ENCODE data around the gene REV3L. TPM values are rescaled to one million over a fixed set of nuclear protein-coding genes. Genes with fewer than 3 reads are reported as not detected.

The REV3L gene
- total and polyA plus RNA-seq, 2 of the 13 experiments (the other 11 are each of a cell fraction or from before 2014, with no cell fraction given), result 12.8 to 31.3 TPM

DNA sequence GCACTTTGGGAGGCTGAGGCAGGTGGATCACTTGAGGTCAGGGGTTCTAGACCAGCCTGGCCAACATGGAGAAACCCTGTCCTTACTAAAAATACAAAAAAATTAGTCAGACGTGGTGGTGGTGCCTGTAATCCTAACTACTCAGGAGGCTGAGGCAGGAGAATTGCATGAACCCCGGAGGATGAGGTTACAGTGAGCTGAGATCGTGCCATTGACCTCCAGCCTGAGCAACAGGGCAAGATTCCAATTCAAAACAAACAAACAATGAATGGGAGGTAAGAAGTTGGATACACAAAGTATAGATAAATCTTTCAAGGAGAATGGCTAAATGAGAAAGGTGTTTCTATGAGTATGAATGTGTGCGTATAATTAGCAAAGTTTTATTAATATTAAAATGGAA lies 75.3 kb downstream of the REV3L start (continued):
- TF ChIP-seq, protein P1, sequence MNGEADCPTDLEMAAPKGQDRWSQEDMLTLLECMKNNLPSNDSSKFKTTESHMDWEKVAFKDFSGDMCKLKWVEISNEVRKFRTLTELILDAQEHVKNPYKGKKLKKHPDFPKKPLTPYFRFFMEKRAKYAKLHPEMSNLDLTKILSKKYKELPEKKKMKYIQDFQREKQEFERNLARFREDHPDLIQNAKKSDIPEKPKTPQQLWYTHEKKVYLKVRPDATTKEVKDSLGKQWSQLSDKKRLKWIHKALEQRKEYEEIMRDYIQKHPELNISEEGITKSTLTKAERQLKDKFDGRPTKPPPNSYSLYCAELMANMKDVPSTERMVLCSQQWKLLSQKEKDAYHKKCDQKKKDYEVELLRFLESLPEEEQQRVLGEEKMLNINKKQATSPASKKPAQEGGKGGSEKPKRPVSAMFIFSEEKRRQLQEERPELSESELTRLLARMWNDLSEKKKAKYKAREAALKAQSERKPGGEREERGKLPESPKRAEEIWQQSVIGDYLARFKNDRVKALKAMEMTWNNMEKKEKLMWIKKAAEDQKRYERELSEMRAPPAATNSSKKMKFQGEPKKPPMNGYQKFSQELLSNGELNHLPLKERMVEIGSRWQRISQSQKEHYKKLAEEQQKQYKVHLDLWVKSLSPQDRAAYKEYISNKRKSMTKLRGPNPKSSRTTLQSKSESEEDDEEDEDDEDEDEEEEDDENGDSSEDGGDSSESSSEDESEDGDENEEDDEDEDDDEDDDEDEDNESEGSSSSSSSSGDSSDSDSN (CRISPR knock-in tag; IDR thresholded peaks at IDR 0.05), result no peak
- TF ChIP-seq GATAD2A (CRISPR knock-in tag; IDR thresholded peaks at IDR 0.05) (peak; percentile 44; the same call in 1 of the 2 replicates), ZNF670 (CRISPR knock-in tag; IDR thresholded peaks at IDR 0.05; ENCODE audit: borderline replicate concordance) (no peak), CEBPG (CRISPR knock-in tag; IDR thresholded peaks at IDR 0.05) (no peak), ZSCAN21 (CRISPR knock-in tag; IDR thresholded peaks at IDR 0.05; ENCODE audit: borderline replicate concordance) (no peak), EP300 (IDR thresholded peaks at IDR 0.05; ENCODE audit: low read depth in 2 of 2, low read length in 2 of 2) (no peak), EP300 (CRISPR knock-in tag; IDR thresholded peaks at IDR 0.05; ENCODE audit: borderline replicate concordance) (no peak), FOXP1 (IDR thresholded peaks at IDR 0.05) (no peak), FOXP1 (CRISPR knock-in tag; IDR thresholded peaks at IDR 0.05) (peak; percentile 23; the same call in 1 of the 2 replicates), ZNF430 (CRISPR knock-in tag; IDR thresholded peaks at IDR 0.05) (no peak), NCOA2 (CRISPR knock-in tag; IDR thresholded peaks at IDR 0.05) (0 out of 2 replicates have a peak, but pooled peaks have one; percentile 36), TBL1XR1 (IDR thresholded peaks at IDR 0.05; ENCODE audit: borderline replicate concordance, low read length, partially characterized antibody) (no peak), POGZ (CRISPR knock-in tag; IDR thresholded peaks at IDR 0.05) (peak; percentile 58), SALL1 (CRISPR knock-in tag; IDR thresholded peaks at IDR 0.05) (0 out of 2 replicates have a peak, but pooled peaks have one; percentile 20), ZMYM4 (CRISPR knock-in tag; IDR thresholded peaks at IDR 0.05) (peak; percentile 72; the same call in 1 of the 2 replicates), ZNF598 (CRISPR knock-in tag; IDR thresholded peaks at IDR 0.05; ENCODE audit: borderline replicate concordance) (no peak), ZSCAN22 (CRISPR knock-in tag; IDR thresholded peaks at IDR 0.05) (no peak), ZBTB3 (CRISPR knock-in tag; IDR thresholded peaks at IDR 0.05; ENCODE audit: borderline replicate concordance, low read depth) (no peak), MTA1 (CRISPR knock-in tag; IDR thresholded peaks at IDR 0.05; ENCODE audit: borderline replicate concordance) (no peak), RBM22 (optimal IDR thresholded peaks at IDR 0.05; ENCODE audit: low read length) (peak; percentile 16), FOXA3 (CRISPR knock-in tag; IDR thresholded peaks at IDR 0.05) (peak; percentile 14; the same call in 1 of the 2 replicates), ZMYM2 (CRISPR knock-in tag; IDR thresholded peaks at IDR 0.05) (peak; percentile 74), RARA (CRISPR knock-in tag; IDR thresholded peaks at IDR 0.05) (peak; percentile 41; the same call in 1 of the 2 replicates)
- TF ChIP-seq, protein P2, sequence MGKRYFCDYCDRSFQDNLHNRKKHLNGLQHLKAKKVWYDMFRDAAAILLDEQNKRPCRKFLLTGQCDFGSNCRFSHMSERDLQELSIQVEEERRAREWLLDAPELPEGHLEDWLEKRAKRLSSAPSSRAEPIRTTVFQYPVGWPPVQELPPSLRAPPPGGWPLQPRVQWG (CRISPR knock-in tag; IDR thresholded peaks at IDR 0.05; ENCODE audit: borderline replicate concordance, low read depth), result no peak
- TF ChIP-seq, protein P3, sequence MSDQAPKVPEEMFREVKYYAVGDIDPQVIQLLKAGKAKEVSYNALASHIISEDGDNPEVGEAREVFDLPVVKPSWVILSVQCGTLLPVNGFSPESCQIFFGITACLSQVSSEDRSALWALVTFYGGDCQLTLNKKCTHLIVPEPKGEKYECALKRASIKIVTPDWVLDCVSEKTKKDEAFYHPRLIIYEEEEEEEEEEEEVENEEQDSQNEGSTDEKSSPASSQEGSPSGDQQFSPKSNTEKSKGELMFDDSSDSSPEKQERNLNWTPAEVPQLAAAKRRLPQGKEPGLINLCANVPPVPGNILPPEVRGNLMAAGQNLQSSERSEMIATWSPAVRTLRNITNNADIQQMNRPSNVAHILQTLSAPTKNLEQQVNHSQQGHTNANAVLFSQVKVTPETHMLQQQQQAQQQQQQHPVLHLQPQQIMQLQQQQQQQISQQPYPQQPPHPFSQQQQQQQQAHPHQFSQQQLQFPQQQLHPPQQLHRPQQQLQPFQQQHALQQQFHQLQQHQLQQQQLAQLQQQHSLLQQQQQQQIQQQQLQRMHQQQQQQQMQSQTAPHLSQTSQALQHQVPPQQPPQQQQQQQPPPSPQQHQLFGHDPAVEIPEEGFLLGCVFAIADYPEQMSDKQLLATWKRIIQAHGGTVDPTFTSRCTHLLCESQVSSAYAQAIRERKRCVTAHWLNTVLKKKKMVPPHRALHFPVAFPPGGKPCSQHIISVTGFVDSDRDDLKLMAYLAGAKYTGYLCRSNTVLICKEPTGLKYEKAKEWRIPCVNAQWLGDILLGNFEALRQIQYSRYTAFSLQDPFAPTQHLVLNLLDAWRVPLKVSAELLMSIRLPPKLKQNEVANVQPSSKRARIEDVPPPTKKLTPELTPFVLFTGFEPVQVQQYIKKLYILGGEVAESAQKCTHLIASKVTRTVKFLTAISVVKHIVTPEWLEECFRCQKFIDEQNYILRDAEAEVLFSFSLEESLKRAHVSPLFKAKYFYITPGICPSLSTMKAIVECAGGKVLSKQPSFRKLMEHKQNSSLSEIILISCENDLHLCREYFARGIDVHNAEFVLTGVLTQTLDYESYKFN (CRISPR knock-in tag; conservative IDR thresholded peaks at IDR 0.05), result no peak

All from HepG2 (cell line).